Loucy (cell line): ENCODE results near the gene AKAP13.

ENCODE experiments used
- H2AFZ ChIP-seq: fragments of 200-600 bp; sonication (generic); 2 replicates; pipeline ENCODE4 v1.6.0; 2016; ENCODE audit warnings: antibody characterized with exemption, mild to moderate bottlenecking, low read length, moderate library complexity
- H3F3A ChIP-seq: fragments of 200-600 bp; 2 replicates; pipeline ENCODE4 v1.6.0; 2016; ENCODE audit warnings: antibody characterized with exemption, low read depth, mild to moderate bottlenecking
- H3K27me3 ChIP-seq: fragments of 200-600 bp; sonication (generic); 2 replicates; pipeline ENCODE4 v1.6.1; 2014; ENCODE audit warnings: low read length, mild to moderate bottlenecking; ENCODE audit not compliant: insufficient read depth, poor library complexity, severe bottlenecking
- H3K36me3 ChIP-seq: fragments of 200-600 bp; sonication (generic); 2 replicates; pipeline ENCODE4 v1.6.1; 2016; ENCODE audit warnings: low read length; ENCODE audit not compliant: insufficient read depth
- H3K4me1 ChIP-seq: fragments of 200-600 bp; sonication (generic); 2 replicates; pipeline ENCODE4 v1.5.1; 2014; ENCODE audit warnings: low read length, mild to moderate bottlenecking; ENCODE audit not compliant: insufficient read depth, poor library complexity, severe bottlenecking
- H3K4me2 ChIP-seq: fragments of 200-600 bp; sonication (generic); 2 replicates; pipeline ENCODE4 v1.6.0; 2014; ENCODE audit warnings: antibody characterized with exemption, low read length, low read depth, mild to moderate bottlenecking; ENCODE audit not compliant: poor library complexity, severe bottlenecking
- H3K4me3 ChIP-seq: fragments of 200-600 bp; sonication (generic); 2 replicates; pipeline ENCODE4 v1.5.1; 2014; ENCODE audit warnings: low read length, mild to moderate bottlenecking, mixed read lengths; ENCODE audit not compliant: poor library complexity, severe bottlenecking
- H3K79me2 ChIP-seq: fragments of 200-600 bp; sonication (generic); 2 replicates; pipeline ENCODE4 v1.6.1; 2014; ENCODE audit warnings: low read length; ENCODE audit not compliant: insufficient read depth
- H3K9ac ChIP-seq: fragments of 200-600 bp; sonication (generic); 2 replicates; pipeline ENCODE4 v1.6.0; 2014; ENCODE audit warnings: mild to moderate bottlenecking, low read depth, low read length, moderate library complexity; ENCODE audit not compliant: poor library complexity, severe bottlenecking
- H3K9me2 ChIP-seq: fragments of 200-600 bp; sonication (generic); replicated peaks from 2 replicates; pipeline ENCODE4 v1.6.1; 2016; ENCODE audit warnings: low read depth, low read length, mixed read lengths
- H3K9me3 ChIP-seq: fragments of 200-600 bp; sonication (generic); 2 replicates; pipeline ENCODE4 v1.6.1; 2014; ENCODE audit warnings: mild to moderate bottlenecking, antibody characterized with exemption, low read length, low read depth; ENCODE audit not compliant: insufficient read depth
- H4K20me1 ChIP-seq: fragments of 200-600 bp; sonication (generic); 2 replicates; pipeline ENCODE4 v1.6.0; 2014; ENCODE audit warnings: antibody characterized with exemption, low read length, mild to moderate bottlenecking; ENCODE audit not compliant: insufficient read depth, poor library complexity, severe bottlenecking
- CTCF ChIP-seq: fragments of 200-600 bp; sonication (generic); conservative IDR thresholded peaks from 2 replicates; pipeline ENCODE4 v1.5.1; 2014; ENCODE audit warnings: mild to moderate bottlenecking, antibody characterized with exemption, low read length
- EZH2phosphoT487 ChIP-seq: fragments of 200-600 bp; IDR thresholded peaks from 2 replicates; pipeline ENCODE4 v1.6.1; 2018; ENCODE audit warnings: antibody characterized with exemption, mild to moderate bottlenecking, moderate library complexity, borderline replicate concordance

The AKAP13 gene

GRCh38 chr15:85429522-85429921 lies 49.1 kb downstream of the AKAP13 start:
- no peak for TF ChIP-seq EZH2phosphoT487
- TF ChIP-seq CTCF = no peak
- Histone ChIP-seq H3K4me1 (no peaks in the 10 kb centered on the region), H3K36me3 (no peaks in the 10 kb centered on the region), H3K9me2 (no peaks in the 10 kb centered on the region), H3K4me2 (no peak overlapping the region), H2AFZ (no peak overlapping the region), H3K9me3 (no peaks in the 10 kb centered on the region), H3K9ac (no peak overlapping the region), H3K4me3 (no peak overlapping the region), H4K20me1 (no peaks in the 10 kb centered on the region), H3K79me2 (peaks cover 3% of the 10 kb centered on the region; the same call in 1 of the 2 replicates), H3K27me3 (no peaks in the 10 kb centered on the region), H3F3A (no peaks in the 10 kb centered on the region)

DNA sequence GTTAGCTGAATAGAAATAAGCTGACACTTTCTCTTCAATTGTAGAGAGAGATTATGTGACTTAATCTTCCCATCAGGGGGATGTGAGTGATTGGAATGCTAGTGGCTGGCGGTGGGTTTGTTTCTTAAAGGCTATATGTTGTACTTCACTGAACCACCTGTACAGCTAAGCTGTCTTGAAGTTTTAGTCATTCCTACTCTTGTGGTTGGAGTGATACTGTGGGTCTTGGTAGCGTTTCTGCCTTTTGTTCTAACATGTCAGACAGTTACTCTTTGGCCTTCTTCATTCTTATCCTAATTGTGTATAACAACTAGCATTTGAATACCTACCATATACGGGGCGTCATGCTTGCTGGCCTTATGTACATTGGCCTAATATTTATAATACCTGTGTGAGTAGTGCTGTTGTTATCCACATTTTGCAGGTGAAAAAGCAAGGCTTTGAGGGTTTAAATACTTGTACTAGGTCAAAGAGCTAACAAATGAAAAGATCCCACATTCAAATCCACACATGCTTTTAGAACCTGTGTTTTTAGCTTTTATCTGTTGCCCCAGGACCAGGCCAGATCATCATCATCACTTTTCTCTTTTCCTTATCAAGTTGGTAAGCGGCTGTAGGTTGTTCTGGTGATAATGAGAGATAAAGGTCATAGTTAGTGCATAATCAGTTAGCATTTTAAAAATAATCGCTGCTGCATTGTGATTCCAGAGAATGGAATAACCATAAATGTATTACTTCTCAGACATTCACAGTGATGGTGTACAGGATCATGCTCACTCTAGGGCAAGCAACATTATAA lies 50.2 kb downstream of the AKAP13 start:
- no peaks in the 10 kb centered on the region for H3K4me1 ChIP-seq
- H4K20me1 ChIP-seq = no peaks in the 10 kb centered on the region
- H3K4me2 ChIP-seq = no peak overlapping the region
- no peak for TF ChIP-seq CTCF
- TF ChIP-seq EZH2phosphoT487 = no peak
- no peaks in the 10 kb centered on the region for H3K9me3 ChIP-seq
- H3K9me2 ChIP-seq = no peaks in the 10 kb centered on the region
- no peaks in the 10 kb centered on the region for H3F3A ChIP-seq
- H3K79me2 ChIP-seq = peaks cover 3% of the 10 kb centered on the region; the same call in 1 of the 2 replicates
- no peaks in the 10 kb centered on the region for H3K36me3 ChIP-seq
- H2AFZ ChIP-seq = no peak overlapping the region
- no peak overlapping the region for H3K9ac ChIP-seq
- no peaks in the 10 kb centered on the region for H3K27me3 ChIP-seq
- no peak overlapping the region for H3K4me3 ChIP-seq

- Histone ChIP-seq H3K9me2 (no peaks in the 10 kb centered on the region), H3F3A (no peaks in the 10 kb centered on the region), H3K9me3 (no peaks in the 10 kb centered on the region), H3K4me1 (peaks cover 14% of the 10 kb centered on the region), H3K36me3 (no peaks in the 10 kb centered on the region), H3K9ac (no peak overlapping the region), H3K27me3 (no peaks in the 10 kb centered on the region), H3K79me2 (no peaks in the 10 kb centered on the region; the same call in 1 of the 2 replicates), H2AFZ (no peak overlapping the region), H3K4me3 (no peak overlapping the region), H3K4me2 (no peak overlapping the region), H4K20me1 (peaks cover 9% of the 10 kb centered on the region)
- TF ChIP-seq EZH2phosphoT487 (no peak), CTCF (no peak)
Measured at GRCh38 chr15:85439996-85440395, 59.6 kb downstream of the AKAP13 start.
